PC-3 (cell line): ENCODE data around the gene INF2. TPM values are rescaled to one million over a fixed set of nuclear protein-coding genes. Genes with fewer than 3 reads are reported as not detected.

Experiments used
- ATAC-seq: fragments of 200-7000 bp; cut with Tn5 transposase; 2 replicates; pipeline ENCODE4 v1.9.1; 2020; ENCODE audit warnings: mild to moderate bottlenecking, moderate library complexity
- BruUV-seq: library from RNA; stranded (reverse); fragments of 400-500 nt; replicated peaks from 2 replicates; lab custom pipeline; 2021; lab: Mats Ljungman, UMichigan
- CTCF ChIA-PET: fragments of 300-600 bp; sonication (Branson Sonifier 250); formaldehyde crosslinking; loops from one replicate; lab custom pipeline; 2022; ENCODE audit warnings: antibody characterized with exemption; lab: Charles Lee
- POLR2A ChIA-PET: fragments of 300-600 bp; sonication (Branson Sonifier 250); formaldehyde crosslinking; loops from one replicate; lab custom pipeline; 2022; ENCODE audit warnings: antibody characterized with exemption; ENCODE audit not compliant: unreplicated experiment; lab: Charles Lee
- DNase-seq: peaks from one replicate; pipeline ENCODE4 v3.0.0-alpha.2; 2015
- H2AFZ ChIP-seq: fragments of 300-600 bp; sonication (generic); 2 replicates; pipeline ENCODE4 v1.6.0; 2016; ENCODE audit warnings: antibody characterized with exemption, low read length
- H3F3A ChIP-seq: fragments of 300-600 bp; sonication (generic); one replicate; pipeline ENCODE4 v1.6.0; 2017; ENCODE audit warnings: antibody characterized with exemption, low read length, control low read depth, mild to moderate bottlenecking; ENCODE audit not compliant: unreplicated experiment
- H3K27ac ChIP-seq: fragments of 300-600 bp; sonication (generic); 2 replicates; pipeline ENCODE4 v1.5.1; 2016; ENCODE audit warnings: mild to moderate bottlenecking, low read length
- H3K27me3 ChIP-seq: fragments of 300-600 bp; sonication (generic); 2 replicates; pipeline ENCODE4 v1.6.1; 2016; ENCODE audit warnings: low read length, mixed read lengths
- H3K36me3 ChIP-seq: fragments of 300-600 bp; sonication (generic); 2 replicates; pipeline ENCODE4 v1.6.1; 2016; ENCODE audit warnings: low read depth, mixed run types, low read length, mixed read lengths
- H3K4me1 ChIP-seq: fragments of 300-600 bp; sonication (generic); 2 replicates; pipeline ENCODE4 v1.5.1; 2016; ENCODE audit warnings: low read length; ENCODE audit not compliant: insufficient read depth
- H3K4me2 ChIP-seq: fragments of 300-600 bp; sonication (generic); 2 replicates; pipeline ENCODE4 v1.6.0; 2016; ENCODE audit warnings: low read length
- H3K4me3 ChIP-seq: fragments of 300-600 bp; sonication (generic); 2 replicates; pipeline ENCODE4 v1.5.1; 2016; ENCODE audit warnings: mild to moderate bottlenecking, low read length, mixed read lengths
- H3K79me2 ChIP-seq: fragments of 300-600 bp; sonication (generic); 2 replicates; pipeline ENCODE4 v1.6.1; 2017; ENCODE audit warnings: low read length, mixed read lengths
- H3K9ac ChIP-seq: fragments of 300-600 bp; sonication (generic); 2 replicates; pipeline ENCODE4 v1.6.0; 2016; ENCODE audit warnings: mild to moderate bottlenecking, low read length
- H3K9me2 ChIP-seq: fragments of 300-600 bp; sonication (generic); replicated peaks from 2 replicates; pipeline ENCODE4 v1.6.1; 2016; ENCODE audit warnings: mixed run types, low read length, mixed read lengths
- H3K9me3 ChIP-seq: fragments of 300-600 bp; sonication (generic); 2 replicates; pipeline ENCODE4 v1.6.1; 2016; ENCODE audit warnings: low read length, mixed read lengths
- H4K20me1 ChIP-seq: fragments of 300-600 bp; sonication (generic); 2 replicates; pipeline ENCODE4 v1.6.1; 2016; ENCODE audit warnings: low read length, mixed read lengths
- CTCF ChIP-seq: fragments of 300-600 bp; sonication (generic); conservative IDR thresholded peaks from 2 replicates; pipeline ENCODE4 v1.5.1; 2017; ENCODE audit warnings: antibody characterized with exemption, low read depth, mild to moderate bottlenecking, low read length
- EZH2 ChIP-seq: fragments of 300-600 bp; sonication (generic); IDR thresholded peaks from one replicate; pipeline ENCODE4 v1.6.1; 2017; ENCODE audit warnings: antibody characterized with exemption, mild to moderate bottlenecking, low read length; ENCODE audit not compliant: unreplicated experiment
- EZH2phosphoT487 ChIP-seq: fragments of 300-600 bp; sonication (generic); IDR thresholded peaks from 2 replicates; pipeline ENCODE4 v1.6.1; 2018; ENCODE audit warnings: mild to moderate bottlenecking, antibody characterized with exemption, low read length, borderline replicate concordance
- intact Hi-C: fragments of 100-400 bp; cut with micrococcal nuclease; formaldehyde crosslinking; loops from 2 replicates; pipeline ENCODE4 v1.9.0; 2023
- total RNA-seq: library from RNA; depleted of rRNA; stranded (reverse); fragments of >200 nt; gene quantifications from 2 replicates; pipeline ENCODE4 v1.2.3, GENCODE V29; 2014

INF2 gene
- total RNA-seq, 1 experiment from 2014 or later: 132 TPM

GRCh38 chr14:104654119-104654518 is 35.3 kb upstream of the INF2 start:
- Histone ChIP-seq H3K9ac (no peak overlapping the region), H3K4me3 (no peak overlapping the region), H3K27ac (no peak overlapping the region), H3K27me3 (no peaks in the 10 kb centered on the region), H3K4me1 (no peaks in the 10 kb centered on the region), H3K9me2 (no peaks in the 10 kb centered on the region), H3F3A (no peaks in the 10 kb centered on the region), H3K9me3 (no peaks in the 10 kb centered on the region), H3K4me2 (no peak overlapping the region), H3K79me2 (no peaks in the 10 kb centered on the region), H3K36me3 (no peaks in the 10 kb centered on the region), H2AFZ (no peak overlapping the region), H4K20me1 (no peaks in the 10 kb centered on the region)
- intact Hi-C loops: no loop called here
- DNase-seq (no peak), ATAC-seq (no peak)
- POLR2A ChIA-PET: no interaction called here
- CTCF ChIA-PET: no interaction called here
- BruUV-seq: no TSS peak
- TF ChIP-seq EZH2phosphoT487: no peak

- POLR2A ChIA-PET: no interaction called here
- no peaks in the 10 kb centered on the region for H3K27me3 ChIP-seq
- no TSS peak for BruUV-seq
These were observed 34.1 kb upstream of the INF2 start for GRCh38 chr14:104655128-104655848.

DNA sequence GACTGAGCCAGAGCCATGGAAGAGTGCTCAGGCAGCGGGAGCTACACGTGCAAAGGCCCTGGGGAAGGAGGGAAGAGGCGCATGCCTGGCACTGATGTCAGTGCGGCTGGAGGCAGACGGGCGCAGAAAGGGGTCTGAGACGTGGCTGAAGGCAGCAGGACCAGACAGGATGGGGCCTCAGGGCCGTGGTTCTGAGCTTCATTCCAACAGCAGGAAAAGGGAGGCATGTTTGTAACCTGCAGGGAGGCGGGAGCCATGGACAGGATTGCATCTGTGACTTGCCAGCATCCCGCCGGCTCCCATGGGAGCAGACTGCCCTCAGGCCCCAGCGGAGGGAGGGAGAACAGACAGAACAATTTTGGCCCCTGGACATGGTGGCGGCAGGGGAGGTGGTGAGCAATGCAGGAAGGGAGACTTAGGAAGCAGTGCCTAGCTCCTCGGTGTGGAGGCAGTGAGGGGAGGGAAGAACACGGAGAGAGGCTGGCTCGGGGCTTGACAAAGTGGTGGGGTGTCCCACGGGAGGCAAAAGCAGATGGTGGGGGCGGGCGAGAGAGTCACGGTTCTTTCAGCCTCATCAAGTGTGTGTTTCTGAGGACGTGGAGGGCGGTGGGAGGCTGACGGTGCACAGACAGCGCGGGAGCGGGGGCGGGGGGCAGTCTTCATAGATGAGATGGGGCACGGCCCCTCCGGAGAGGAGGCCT is 33.3 kb upstream of the INF2 start:
- H3K27ac ChIP-seq: no peak overlapping the region
- no TSS peak for BruUV-seq
- ATAC-seq (peak; percentile 48), DNase-seq (no peak)
- H2AFZ ChIP-seq: no peak overlapping the region
- no peaks in the 10 kb centered on the region for H3K27me3 ChIP-seq
- H3K36me3 ChIP-seq: no peaks in the 10 kb centered on the region
- CTCF ChIA-PET: no interaction called here
- H4K20me1 ChIP-seq: no peaks in the 10 kb centered on the region
- H3K4me2 ChIP-seq: no peak overlapping the region
- no peaks in the 10 kb centered on the region for H3K9me3 ChIP-seq
- POLR2A ChIA-PET: no interaction called here
- no peak for TF ChIP-seq EZH2
- no peak for TF ChIP-seq CTCF
- no peak for TF ChIP-seq EZH2phosphoT487
- no peak overlapping the region for H3K4me3 ChIP-seq
- H3K9ac ChIP-seq: no peak overlapping the region
- no peaks in the 10 kb centered on the region for H3K4me1 ChIP-seq
- no peaks in the 10 kb centered on the region for H3K9me2 ChIP-seq
- intact Hi-C loops: no loop called here
- no peaks in the 10 kb centered on the region for H3K79me2 ChIP-seq
- H3F3A ChIP-seq: no peaks in the 10 kb centered on the region

More at GRCh38 chr14:104655128-104655848, 34.1 kb upstream of the INF2 start:
- Histone ChIP-seq H2AFZ (no peak overlapping the region), H3K4me2 (no peak overlapping the region), H3K4me3 (no peak overlapping the region), H4K20me1 (no peaks in the 10 kb centered on the region), H3K9ac (no peak overlapping the region), H3F3A (no peaks in the 10 kb centered on the region), H3K4me1 (no peaks in the 10 kb centered on the region), H3K27ac (no peak overlapping the region), H3K79me2 (no peaks in the 10 kb centered on the region), H3K9me2 (no peaks in the 10 kb centered on the region), H3K9me3 (no peaks in the 10 kb centered on the region), H3K36me3 (no peaks in the 10 kb centered on the region)
- CTCF ChIA-PET: interaction anchor here (0.6 kb wide), 1 partner anchor 39 kb away, joined by 4 read pairs; no protein-coding TSS in a partner anchor
- no peak for TF ChIP-seq EZH2
- DNase-seq: no peak
- ATAC-seq: no peak
- intact Hi-C loops: no loop called here
